ENCODE data around the gene SPAG17.

- TF ChIP-seq, protein P1, sequence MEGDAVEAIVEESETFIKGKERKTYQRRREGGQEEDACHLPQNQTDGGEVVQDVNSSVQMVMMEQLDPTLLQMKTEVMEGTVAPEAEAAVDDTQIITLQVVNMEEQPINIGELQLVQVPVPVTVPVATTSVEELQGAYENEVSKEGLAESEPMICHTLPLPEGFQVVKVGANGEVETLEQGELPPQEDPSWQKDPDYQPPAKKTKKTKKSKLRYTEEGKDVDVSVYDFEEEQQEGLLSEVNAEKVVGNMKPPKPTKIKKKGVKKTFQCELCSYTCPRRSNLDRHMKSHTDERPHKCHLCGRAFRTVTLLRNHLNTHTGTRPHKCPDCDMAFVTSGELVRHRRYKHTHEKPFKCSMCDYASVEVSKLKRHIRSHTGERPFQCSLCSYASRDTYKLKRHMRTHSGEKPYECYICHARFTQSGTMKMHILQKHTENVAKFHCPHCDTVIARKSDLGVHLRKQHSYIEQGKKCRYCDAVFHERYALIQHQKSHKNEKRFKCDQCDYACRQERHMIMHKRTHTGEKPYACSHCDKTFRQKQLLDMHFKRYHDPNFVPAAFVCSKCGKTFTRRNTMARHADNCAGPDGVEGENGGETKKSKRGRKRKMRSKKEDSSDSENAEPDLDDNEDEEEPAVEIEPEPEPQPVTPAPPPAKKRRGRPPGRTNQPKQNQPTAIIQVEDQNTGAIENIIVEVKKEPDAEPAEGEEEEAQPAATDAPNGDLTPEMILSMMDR (IDR thresholded peaks at IDR 0.05) = no peak
- no peak for TF ChIP-seq EZH2 (IDR thresholded peaks at IDR 0.05)
Observed at GRCh38 chr1:117904485-117904884, 280.5 kb downstream of the SPAG17 start.
